Stomach (tissue), 4 donors: Measurements from ENCODE around the gene ALK.

Experiments used
- EP300 ChIP-seq: sonication (generic); formaldehyde crosslinking; IDR thresholded peaks from one replicate; pipeline ENCODE4 v1.6.1; 2017; ENCODE audit warnings: antibody characterized with exemption
- POLR2A ChIP-seq, 4 donors: fragments of 450-650 bp; IDR thresholded peaks; one replicate each; pipeline ENCODE4 v1.6.1; 2016; ENCODE audit warnings: antibody characterized with exemption in 4 of 4, control low read depth in 2 of 4, mild to moderate bottlenecking in 1 of 4, moderate library complexity in 1 of 4
- POLR2AphosphoS5 ChIP-seq, 3 donors: sonication (generic); formaldehyde crosslinking; IDR thresholded peaks; one replicate each; pipeline ENCODE4 v1.6.1; 2016; ENCODE audit warnings: antibody characterized with exemption in 3 of 3
- TF ChIP-seq, protein P1 (sequence below), 7 experiments: fragments of 450-650 bp in 4 of 7; fragments of 200-600 bp in 3 of 7; sonication (generic) in 3 of 7; IDR thresholded peaks; one replicate each; pipeline ENCODE4 v1.5.1; 2016 to 2019; ENCODE audit warnings: antibody characterized with exemption in 7 of 7, control low read depth in 2 of 7, mild to moderate bottlenecking in 1 of 7

DNA sequence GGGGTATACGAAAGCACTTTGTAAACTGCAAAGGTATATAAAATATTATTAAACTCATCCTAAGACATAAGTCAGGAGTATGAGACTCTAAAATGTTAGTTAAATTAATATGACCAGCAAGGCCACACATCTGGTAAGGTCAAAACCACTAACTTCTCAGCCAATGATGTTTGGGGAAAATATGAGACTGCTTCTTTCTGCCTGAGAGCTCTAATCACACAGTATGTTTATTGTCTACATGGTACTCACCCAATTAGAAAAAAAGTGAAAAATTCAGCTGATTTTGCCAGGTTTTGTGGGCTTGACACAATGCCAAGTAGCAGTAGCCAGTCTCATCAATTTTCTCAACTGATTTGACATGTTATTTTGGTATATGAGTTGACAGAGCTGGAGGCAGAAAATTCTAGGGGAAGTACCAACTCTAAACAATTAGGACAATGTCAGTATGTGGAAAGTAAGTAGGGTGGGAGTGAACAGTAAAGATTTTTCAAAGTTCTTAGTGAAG lies 87.3 kb downstream of the ALK start:
- TF ChIP-seq, protein P1, sequence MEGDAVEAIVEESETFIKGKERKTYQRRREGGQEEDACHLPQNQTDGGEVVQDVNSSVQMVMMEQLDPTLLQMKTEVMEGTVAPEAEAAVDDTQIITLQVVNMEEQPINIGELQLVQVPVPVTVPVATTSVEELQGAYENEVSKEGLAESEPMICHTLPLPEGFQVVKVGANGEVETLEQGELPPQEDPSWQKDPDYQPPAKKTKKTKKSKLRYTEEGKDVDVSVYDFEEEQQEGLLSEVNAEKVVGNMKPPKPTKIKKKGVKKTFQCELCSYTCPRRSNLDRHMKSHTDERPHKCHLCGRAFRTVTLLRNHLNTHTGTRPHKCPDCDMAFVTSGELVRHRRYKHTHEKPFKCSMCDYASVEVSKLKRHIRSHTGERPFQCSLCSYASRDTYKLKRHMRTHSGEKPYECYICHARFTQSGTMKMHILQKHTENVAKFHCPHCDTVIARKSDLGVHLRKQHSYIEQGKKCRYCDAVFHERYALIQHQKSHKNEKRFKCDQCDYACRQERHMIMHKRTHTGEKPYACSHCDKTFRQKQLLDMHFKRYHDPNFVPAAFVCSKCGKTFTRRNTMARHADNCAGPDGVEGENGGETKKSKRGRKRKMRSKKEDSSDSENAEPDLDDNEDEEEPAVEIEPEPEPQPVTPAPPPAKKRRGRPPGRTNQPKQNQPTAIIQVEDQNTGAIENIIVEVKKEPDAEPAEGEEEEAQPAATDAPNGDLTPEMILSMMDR (IDR thresholded peaks at IDR 0.05) = no peak
- TF ChIP-seq POLR2A (IDR thresholded peaks at IDR 0.05) (no peak), POLR2AphosphoS5 (IDR thresholded peaks at IDR 0.05) (no peak), EP300 (no peak)
